SU-DHL-6 (cell line): ENCODE results near the gene EML3.
A peak's percentile ranks its signal among the peaks of the same experiment; 100 is the strongest.
"Not testable (repeated sequence)": the region's sequence is repeated elsewhere in the genome, so short reads cannot be mapped to it uniquely, and the experiment has no call there.

Experiments
- H2AFZ ChIP-seq: fragments of 200-600 bp; sonication (generic); 2 replicates; pipeline ENCODE4 v1.6.1; 2014; ENCODE audit warnings: low read depth, mild to moderate bottlenecking, moderate library complexity, mixed read lengths, antibody characterized with exemption, low read length; ENCODE audit not compliant: severe bottlenecking
- H3F3A ChIP-seq: fragments of 200-600 bp; shearing (Covaris generic); 2 replicates; pipeline ENCODE4 v1.6.0; 2016; ENCODE audit warnings: antibody characterized with exemption, mild to moderate bottlenecking; ENCODE audit not compliant: insufficient read depth
- H3K27ac ChIP-seq: fragments of 200-600 bp; sonication (generic); 2 replicates; pipeline ENCODE4 v1.5.1; 2016; ENCODE audit warnings: low read depth, mild to moderate bottlenecking, low read length, moderate library complexity, mixed read lengths
- H3K27me3 ChIP-seq: fragments of 200-600 bp; sonication (generic), shearing (Covaris generic); 2 replicates; pipeline ENCODE4 v1.6.0; 2014; ENCODE audit warnings: mild to moderate bottlenecking, low read length
- H3K36me3 ChIP-seq: fragments of 200-600 bp; sonication (generic); 2 replicates; pipeline ENCODE4 v1.6.1; 2014; ENCODE audit warnings: mild to moderate bottlenecking, low read length, mixed read lengths
- H3K4me2 ChIP-seq: fragments of 300-600, 200-600 bp; shearing (Covaris generic), sonication (generic); 2 replicates; pipeline ENCODE4 v1.6.0; 2014; ENCODE audit warnings: low read length, low read depth, mild to moderate bottlenecking; ENCODE audit not compliant: poor library complexity, severe bottlenecking
- H3K4me3 ChIP-seq: fragments of 200-600 bp; sonication (generic); 2 replicates; pipeline ENCODE4 v1.5.1; 2014; ENCODE audit warnings: antibody characterized with exemption, low read length, mild to moderate bottlenecking, mixed read lengths; ENCODE audit not compliant: insufficient read depth, poor library complexity, severe bottlenecking
- H3K79me2 ChIP-seq: fragments of 200-600 bp; sonication (generic); 2 replicates; pipeline ENCODE4 v1.6.1; 2014; ENCODE audit warnings: mild to moderate bottlenecking, low read length, moderate library complexity; ENCODE audit not compliant: insufficient read depth
- H3K9ac ChIP-seq: fragments of 200-600 bp; sonication (generic); 2 replicates; pipeline ENCODE4 v1.7.0; 2014; ENCODE audit warnings: mild to moderate bottlenecking, low read length
- H3K9me2 ChIP-seq: fragments of 200-600 bp; sonication (generic); replicated peaks from 2 replicates; pipeline ENCODE4 v1.6.1; 2014; ENCODE audit warnings: low read length; ENCODE audit not compliant: insufficient read depth
- H3K9me3 ChIP-seq: fragments of 200-600 bp; sonication (generic); 2 replicates; pipeline ENCODE4 v1.6.1; 2014; ENCODE audit warnings: low read length, mixed read lengths; ENCODE audit not compliant: insufficient read depth
- H4K20me1 ChIP-seq: fragments of 200-600 bp; sonication (generic); 2 replicates; pipeline ENCODE4 v1.6.1; 2014; ENCODE audit warnings: low read depth, mild to moderate bottlenecking, antibody characterized with exemption, low read length, moderate library complexity, mixed read lengths
- CTCF ChIP-seq: fragments of 200-600 bp; sonication (generic); IDR thresholded peaks from one replicate; pipeline ENCODE4 v1.5.1; 2017; ENCODE audit warnings: antibody characterized with exemption, mild to moderate bottlenecking, low read length, moderate library complexity; ENCODE audit not compliant: insufficient read depth, poor library complexity, severe bottlenecking
- EZH2phosphoT487 ChIP-seq: fragments of 200-600 bp; sonication (generic), shearing (Covaris generic); conservative IDR thresholded peaks from 2 replicates; pipeline ENCODE4 v1.6.1; 2018; ENCODE audit warnings: mild to moderate bottlenecking, antibody characterized with exemption, low read length, moderate library complexity, mixed read lengths

EML3 gene

GRCh38 chr11:62592146-62592815 lies 20.3 kb downstream of the EML3 start:
- Histone ChIP-seq H3K9me2 (no peaks in the 10 kb centered on the region), H3K27ac (peak overlapping the region; percentile 79), H3F3A (peaks cover 29% of the 10 kb centered on the region), H3K27me3 (no peaks in the 10 kb centered on the region), H3K4me2 (peak overlapping the region; percentile 83), H3K79me2 (peaks cover 16% of the 10 kb centered on the region), H4K20me1 (no peaks in the 10 kb centered on the region), H3K9me3 (no peaks in the 10 kb centered on the region), H2AFZ (peak overlapping the region; percentile 46), H3K9ac (peak overlapping the region; percentile 73), H3K36me3 (0 out of 2 replicates have a peak, but pooled peaks cover 3% of the 10 kb centered on the region), H3K4me3 (peak overlapping the region; percentile 58)
- TF ChIP-seq CTCF (no peak), EZH2phosphoT487 (no peak)

GRCh38 chr11:62591448-62592145 lies 21.0 kb downstream of the EML3 start, which contains the start of gene TUT1:
Gene TUT1, minus strand, starts transcription at chr11:62591523. Its CDS starts 38 bp downstream, at chr11:62591485.
- H3F3A ChIP-seq, result peaks cover 29% of the 10 kb centered on the region
- peak within 1 kb of the TSS; percentile 93 for H3K4me2 ChIP-seq
- no peaks in the 10 kb centered on the region for H4K20me1 ChIP-seq
- H3K9ac ChIP-seq, result peak within 1 kb of the TSS; percentile 92
- H3K27ac ChIP-seq, result peak within 1 kb of the TSS; percentile 79
- 0 out of 2 replicates have a peak, but pooled peaks cover 3% of the 10 kb centered on the region for H3K36me3 ChIP-seq
- H2AFZ ChIP-seq, result peak within 1 kb of the TSS; percentile 54
- peak within 1 kb of the TSS; percentile 99 for H3K4me3 ChIP-seq
- no peaks in the 10 kb centered on the region for H3K9me3 ChIP-seq
- no peaks in the 10 kb centered on the region for H3K27me3 ChIP-seq
- TF ChIP-seq EZH2phosphoT487 (no peak), CTCF (no peak)
- peaks cover 16% of the 10 kb centered on the region for H3K79me2 ChIP-seq
- H3K9me2 ChIP-seq, result no peaks in the 10 kb centered on the region

GRCh38 chr11:62588966-62589637 lies 23.5 kb downstream of the EML3 start:
- H3K36me3 ChIP-seq, result peaks cover 8% of the 10 kb centered on the region; the same call in 1 of the 2 replicates
- H3K4me2 ChIP-seq, result peak overlapping the region; percentile 93
- no peaks in the 10 kb centered on the region for H3K9me2 ChIP-seq
- no peak overlapping the region for H3K4me3 ChIP-seq
- no peak overlapping the region for H3K27ac ChIP-seq
- peaks cover 15% of the 10 kb centered on the region for H3F3A ChIP-seq
- H3K79me2 ChIP-seq, result peaks cover 24% of the 10 kb centered on the region
- H2AFZ ChIP-seq, result no peak overlapping the region
- H4K20me1 ChIP-seq, result no peaks in the 10 kb centered on the region
- TF ChIP-seq CTCF (peak; percentile 52), EZH2phosphoT487 (no peak)
- 0 out of 2 replicates have a peak overlapping the region, but pooled peaks have one; percentile 4 for H3K9ac ChIP-seq
- H3K9me3 ChIP-seq, result no peaks in the 10 kb centered on the region
- no peaks in the 10 kb centered on the region for H3K27me3 ChIP-seq

GRCh38 chr11:62585356-62585755 lies 27.2 kb downstream of the EML3 start:
- H4K20me1 ChIP-seq, H3K4me3 ChIP-seq, H3K9me3 ChIP-seq, H3K36me3 ChIP-seq, H3K9ac ChIP-seq, H3K27me3 ChIP-seq, H2AFZ ChIP-seq, H3K27ac ChIP-seq, H3K4me2 ChIP-seq, H3F3A ChIP-seq, H3K9me2 ChIP-seq: not testable (repeated sequence)
- peaks cover 19% of the 10 kb centered on the region for H3K79me2 ChIP-seq

- not testable (repeated sequence) for H3K4me3 ChIP-seq, H3K27ac ChIP-seq, H3K9ac ChIP-seq, H3K27me3 ChIP-seq, H3K9me3 ChIP-seq, H3F3A ChIP-seq, H2AFZ ChIP-seq, H4K20me1 ChIP-seq, H3K36me3 ChIP-seq, H3K9me2 ChIP-seq, H3K4me2 ChIP-seq
- peaks cover 12% of the 10 kb centered on the region; the same call in 1 of the 2 replicates for H3K79me2 ChIP-seq
Observed at GRCh38 chr11:62581735-62582134, 30.8 kb downstream of the EML3 start.
